HepG2 (cell line): Measurements from ENCODE around the gene SDHAF1. TPM values are rescaled to one million over a fixed set of nuclear protein-coding genes. Genes with fewer than 3 reads are reported as not detected.

ENCODE experiments used
- ATAC-seq: fragments of 200-7000 bp; cut with Tn5 transposase; 3 replicates; pipeline ENCODE4 v1.9.1; 2020; ENCODE audit warnings: mild to moderate bottlenecking, moderate library complexity
- BruUV-seq: library from RNA; stranded (reverse); fragments of 400-500 nt; replicated peaks from 2 replicates; lab custom pipeline; 2021; lab: Mats Ljungman, UMichigan
- CTCF ChIA-PET: fragments of 300-600 bp; formaldehyde crosslinking; extraction: SDS; loops from one replicate; lab custom pipeline; 2021; ENCODE audit warnings: low total read pairs, inconsistent platforms, low intra/inter-chr PET ratio; lab: Yijun Ruan, JAX
- POLR2A ChIA-PET: fragments of 350-600 bp; sonication (Branson Sonifier 250); formaldehyde crosslinking; loops from one replicate; lab custom pipeline; 2020; ENCODE audit warnings: antibody characterized with exemption, inconsistent platforms; lab: Yijun Ruan, JAX
- DNase-seq: peaks from one replicate; pipeline ENCODE4 v3.0.0-alpha.2; 2015; ENCODE audit warnings: low spot score
- FAIRE-seq: peaks from 3 replicates; lab custom pipeline; 2011; peaks lifted over from hg19 to GRCh38; lab: Jason Lieb, UNC
- H2AFZ ChIP-seq: one replicate; pipeline ENCODE4 v1.6.1; 2011; ENCODE audit warnings: low read length, inconsistent platforms
- H3K27ac ChIP-seq: fragments of 300-600 bp; 3 replicates; pipeline ENCODE4 v1.8.0; 2011; ENCODE audit warnings: mixed run types, mild to moderate bottlenecking, mixed read lengths, low read length, inconsistent platforms; ENCODE audit not compliant: insufficient read depth; ENCODE audit errors: extremely low read length
- H3K27me3 ChIP-seq, 2 experiments: fragments of 200-600 bp in 1 of 2; 2 replicates in 1 of 2; 3 replicates in 1 of 2; pipeline versions ENCODE4 v1.6.0 to v1.8.0; 2011; ENCODE audit warnings: low read length in 2 of 2, mild to moderate bottlenecking in 2 of 2, moderate library complexity in 2 of 2, inconsistent platforms in 1 of 2; ENCODE audit not compliant: insufficient read depth in 2 of 2, control insufficient read depth in 1 of 2
- H3K36me3 ChIP-seq, 2 experiments: fragments of 200-600 bp in 1 of 2; replicated peaks in 1 of 2; 2 replicates in 1 of 2; 3 replicates in 1 of 2; pipeline versions ENCODE4 v1.5.1 to v1.8.0; 2011; ENCODE audit warnings: low read length in 2 of 2, inconsistent platforms in 1 of 2; ENCODE audit not compliant: insufficient read depth in 2 of 2, control insufficient read depth in 1 of 2
- H3K4me1 ChIP-seq: 2 replicates; pipeline ENCODE4 v1.5.1; 2012; ENCODE audit warnings: low read length, inconsistent platforms; ENCODE audit not compliant: insufficient read depth
- H3K4me2 ChIP-seq: 2 replicates; pipeline ENCODE4 v1.6.0; 2011; ENCODE audit warnings: low read depth, low read length, inconsistent platforms
- H3K4me3 ChIP-seq, 3 experiments: fragments of 200-600 bp in 1 of 3; sonication (generic), shearing (Covaris generic) in 1 of 3; replicated peaks in 1 of 3; 2 replicates each; pipeline ENCODE4 v1.5.1; 2011 to 2016; ENCODE audit warnings: low read length in 3 of 3, inconsistent platforms in 2 of 3, low read depth in 2 of 3, mild to moderate bottlenecking in 2 of 3, control low read depth in 1 of 3, mixed read lengths in 1 of 3; ENCODE audit not compliant: insufficient read depth in 1 of 3
- H3K79me2 ChIP-seq: one replicate; pipeline ENCODE4 v1.6.1; 2011; ENCODE audit warnings: low read length, inconsistent platforms; ENCODE audit not compliant: insufficient read depth
- H3K9ac ChIP-seq: 2 replicates; pipeline ENCODE4 v1.6.0; 2011; ENCODE audit warnings: mild to moderate bottlenecking, low read depth, low read length, inconsistent platforms; ENCODE audit not compliant: insufficient read depth
- H3K9me3 ChIP-seq: 2 replicates; pipeline ENCODE4 v1.5.1; 2012; ENCODE audit warnings: mild to moderate bottlenecking, low read length
- H4K20me1 ChIP-seq: 2 replicates; pipeline ENCODE4 v1.6.0; 2011; ENCODE audit warnings: inconsistent platforms, mild to moderate bottlenecking, low read length, moderate library complexity; ENCODE audit not compliant: insufficient read depth
- DRAP1 ChIP-seq: IDR thresholded peaks from 2 replicates; pipeline ENCODE4 v1.6.1; 2016; ENCODE audit warnings: missing genetic modification reagents, missing compliant biosample characterization
- HDAC1 ChIP-seq: sonication (generic); formaldehyde crosslinking; IDR thresholded peaks from 2 replicates; pipeline ENCODE4 v1.5.1; 2020; ENCODE audit warnings: mild to moderate bottlenecking, missing genetic modification reagents
- HMG20B ChIP-seq: conservative IDR thresholded peaks from 2 replicates; pipeline ENCODE4 v1.6.1; 2016; ENCODE audit warnings: missing genetic modification reagents, missing compliant biosample characterization
- HOXA5 ChIP-seq: sonication (generic); formaldehyde crosslinking; IDR thresholded peaks from 2 replicates; pipeline ENCODE4 v1.4.0; 2020; ENCODE audit warnings: missing genetic modification reagents
- MBNL3 ChIP-seq: fragments of 250-450 bp; sonication (Bioruptor Pico); conservative IDR thresholded peaks from 2 replicates; pipeline ENCODE4 v1.8.0; 2022; ENCODE audit warnings: mild to moderate bottlenecking, inconsistent platforms
- MIER2 ChIP-seq: IDR thresholded peaks from 2 replicates; pipeline ENCODE4 v1.6.1; 2016; ENCODE audit warnings: missing biosample characterization, missing genetic modification reagents
- RBM39 ChIP-seq: fragments of 200-400 bp; formaldehyde crosslinking; IDR thresholded peaks from one replicate; pipeline ENCODE4 v1.6.1; 2018; ENCODE audit warnings: antibody characterized with exemption, mild to moderate bottlenecking, low read depth, low read length; ENCODE audit not compliant: poor library complexity, severe bottlenecking
- RFX5 ChIP-seq: IDR thresholded peaks from 2 replicates; pipeline ENCODE4 v1.6.1; 2011; ENCODE audit warnings: low read depth, low read length, improper control_type of control experiment
- SRF ChIP-seq: IDR thresholded peaks from 2 replicates; pipeline ENCODE4 v1.6.1; 2011; ENCODE audit warnings: mild to moderate bottlenecking, low read depth, low read length, moderate library complexity
- TBL1XR1 ChIP-seq: fragments of 150-350 bp; IDR thresholded peaks from 2 replicates; pipeline ENCODE4 v1.6.1; 2014; ENCODE audit warnings: borderline replicate concordance, low read length; ENCODE audit not compliant: partially characterized antibody
- YY1 ChIP-seq: IDR thresholded peaks from 2 replicates; pipeline ENCODE4 v1.6.1; 2011; ENCODE audit warnings: low read length, low read depth, moderate library complexity, mild to moderate bottlenecking; ENCODE audit not compliant: insufficient read depth, insufficient replicate concordance
- ZBTB10 ChIP-seq: sonication (generic); formaldehyde crosslinking; IDR thresholded peaks from 2 replicates; pipeline ENCODE4 v1.4.0; 2020; ENCODE audit warnings: missing genetic modification reagents, borderline replicate concordance
- ZBTB4 ChIP-seq: sonication (generic); formaldehyde crosslinking; IDR thresholded peaks from 2 replicates; pipeline ENCODE4 v1.4.0; 2020; ENCODE audit warnings: missing genetic modification reagents, mild to moderate bottlenecking, borderline replicate concordance
- ZFP36L1 ChIP-seq: sonication (generic); formaldehyde crosslinking; IDR thresholded peaks from 2 replicates; pipeline ENCODE4 v1.8.0; 2022; ENCODE audit warnings: mild to moderate bottlenecking, missing genetic modification reagents, moderate library complexity
- ZNF160 ChIP-seq: sonication (generic); formaldehyde crosslinking; IDR thresholded peaks from 2 replicates; pipeline ENCODE4 v1.8.0; 2022; ENCODE audit warnings: mild to moderate bottlenecking, inconsistent platforms, missing genetic modification reagents
- ZNF329 ChIP-seq: sonication (generic); formaldehyde crosslinking; IDR thresholded peaks from 2 replicates; pipeline ENCODE4 v1.9.0; 2021; ENCODE audit warnings: low read depth, mild to moderate bottlenecking, missing genetic modification reagents
- ZNF766 ChIP-seq: sonication (generic); formaldehyde crosslinking; IDR thresholded peaks from 2 replicates; pipeline ENCODE4 v1.5.0; 2020; ENCODE audit warnings: missing genetic modification reagents, borderline replicate concordance
- ZSCAN29 ChIP-seq: sonication (generic); formaldehyde crosslinking; conservative IDR thresholded peaks from 2 replicates; pipeline ENCODE4 v1.4.0; 2020; ENCODE audit warnings: mild to moderate bottlenecking, missing genetic modification reagents
- WGBS: methylation state at CpG from one replicate; pipeline ENCODE4 v1.1.6; 2017; ENCODE audit warnings: low lambda C conversion rate; 5-methylcytosine and 5-hydroxymethylcytosine counted together
- in situ Hi-C: cut with HindIII; loops from 2 replicates; pipeline ENCODE4 v1.10.0; 2017; ENCODE audit warnings: low pct_unique_long_range_greater_than_20kb; ENCODE audit not compliant: extremely low pct_ligation_motif_present
- intact Hi-C: fragments of 100-400 bp; cut with micrococcal nuclease; formaldehyde crosslinking; loops from one replicate; pipeline ENCODE4 v1.10.0; 2022; ENCODE audit not compliant: unreplicated experiment
- polyA plus RNA-seq, 8 experiments: library from polyadenylated mRNA; depleted of rRNA in 3 of 8; stranded (reverse) in 7 of 8; unstranded in 1 of 8; fragments of >200 nt; fragmentation: Illumina TruSeq in 4 of 8; extraction: Trizol in 4 of 8; gene quantifications; 2 replicates each; pipeline versions ENCODE4 v1.2.1 to v1.2.3, GENCODE V29; 2011 to 2016; ENCODE audit warnings: low read depth in 4 of 8, missing spikeins in 1 of 8, mixed read lengths in 1 of 8; ENCODE audit not compliant: insufficient read depth in 1 of 8
- total RNA-seq, 5 experiments: library from RNA; depleted of rRNA; stranded (reverse); fragments of >200 nt; fragmentation: Illumina TruSeq; extraction: Trizol; gene quantifications; 2 replicates each; pipeline ENCODE4 v1.2.3, GENCODE V29; 2016; ENCODE audit warnings: low read depth in 1 of 5

The SDHAF1 gene
- total and polyA plus RNA-seq, 2 of the 13 experiments (the other 11 are each of a cell fraction or from before 2014, with no cell fraction given) = 17.8 to 22.8 TPM

GRCh38 chr19:36008336-36008978 lies 13.5 kb downstream of the SDHAF1 start, which contains the start of gene SYNE4:
TSS of gene SYNE4 (minus strand) at chr19:36008813. CDS start at chr19:36008681, 132 bp downstream.
- DNase-seq = peak; percentile 77
- H2AFZ ChIP-seq = no peak within 1 kb of the TSS
- H3K79me2 ChIP-seq = peaks cover 8% of the 10 kb centered on the region
- in situ Hi-C loops = no loop called here
- H3K27ac ChIP-seq = peak within 1 kb of the TSS; percentile 86
- H4K20me1 ChIP-seq = no peaks in the 10 kb centered on the region
- peak; percentile 89 for ATAC-seq
- peaks cover 52% of the 10 kb centered on the region for H3K4me1 ChIP-seq
- CTCF ChIA-PET = no interaction called here
- H3K4me2 ChIP-seq = peak within 1 kb of the TSS; percentile 99
- 10% methylated on average over 13 of the region's 19 CpGs for WGBS
- POLR2A ChIA-PET = interaction anchor here (0.6 to 1.9 kb wide), 5 partner anchors 12 to 107 kb away, joined by 3 to 17 read pairs (median 7); partner anchors contain the start of genes POLR2I, TBCB and THAP8
- no peaks in the 10 kb centered on the region for H3K9me3 ChIP-seq
- peak within 1 kb of the TSS; percentile 86 for H3K9ac ChIP-seq
- peaks cover 0 to 6% of the 10 kb centered on the region in 2 experiments; a peak in 2 of 5 replicates for H3K36me3 ChIP-seq
- peak; percentile 72 for FAIRE-seq
- H3K27me3 ChIP-seq = no peaks in the 10 kb centered on the region; a peak in 1 of 5 replicates
- peak within 1 kb of the TSS; percentile 67 to 93 (median 72) for H3K4me3 ChIP-seq
- intact Hi-C loops = loop anchor here (2.0 kb wide), 1 partner anchor 34 kb away; no protein-coding TSS in a partner anchor
- BruUV-seq = TSS peak; percentile 70
- TF ChIP-seq ZNF329 (peak; percentile 56; the same call in 1 of the 2 replicates), ZSCAN29 (CRISPR knock-in tag) (no peak; the same call in 1 of the 2 replicates), DRAP1 (peak; percentile 48; the same call in 1 of the 2 replicates), ZNF160 (CRISPR knock-in tag) (no peak; the same call in 1 of the 2 replicates), YY1 (peak; percentile 20), ZBTB4 (CRISPR knock-in tag) (no peak), TBL1XR1 (no peak), ZBTB10 (CRISPR knock-in tag) (no peak), HMG20B (0 out of 2 replicates have a peak, but pooled peaks have one; percentile 13), SRF (no peak), ZFP36L1 (CRISPR knock-in tag) (no peak), ZNF766 (CRISPR knock-in tag) (peak; percentile 50; the same call in 1 of the 2 replicates), RFX5 (no peak), MBNL3 (CRISPR knock-in tag) (no peak), MIER2 (CRISPR knock-in tag) (0 out of 2 replicates have a peak, but pooled peaks have one; percentile 29), RBM39 (no peak), HOXA5 (CRISPR knock-in tag) (no peak), HDAC1 (CRISPR knock-in tag) (peak; percentile 50; the same call in 1 of the 2 replicates)
